DOHH2 (cell line): Measurements from ENCODE around the gene NANS.

Experiments
- CTCF ChIP-seq: fragments of 200-600 bp; sonication (generic); IDR thresholded peaks from one replicate; pipeline ENCODE4 v1.5.1; 2014; ENCODE audit warnings: antibody characterized with exemption, mild to moderate bottlenecking, low read depth, low read length; ENCODE audit not compliant: poor library complexity, severe bottlenecking
- EZH2phosphoT487 ChIP-seq: fragments of 200-600 bp; sonication (generic); IDR thresholded peaks from 2 replicates; pipeline ENCODE4 v1.6.1; 2017; ENCODE audit warnings: borderline replicate concordance, mild to moderate bottlenecking, antibody characterized with exemption, low read length, moderate library complexity, mixed read lengths

GRCh38 chr9:98094316-98094715, 37.8 kb downstream of the NANS start:
- TF ChIP-seq CTCF = no peak
- TF ChIP-seq EZH2phosphoT487 = no peak
